KBM-7 (cell line): Measurements from ENCODE around the gene SMYD5.
"Not testable (repeated sequence)": the region's sequence is repeated elsewhere in the genome, so short reads cannot be mapped to it uniquely, and the experiment has no call there.

ENCODE experiments used
- DNase-seq: peaks from one replicate; pipeline ENCODE4 v3.0.0-alpha.2; 2015
- in situ Hi-C: fragments of 300-500 bp; cut with MboI; formaldehyde crosslinking; loops from 2 replicates; pipeline ENCODE4 v1.14.3; 2020; ENCODE audit warnings: low sequenced_read_pairs, low pct_unique_long_range_greater_than_20kb, mixed read lengths

Gene SMYD5

DNA sequence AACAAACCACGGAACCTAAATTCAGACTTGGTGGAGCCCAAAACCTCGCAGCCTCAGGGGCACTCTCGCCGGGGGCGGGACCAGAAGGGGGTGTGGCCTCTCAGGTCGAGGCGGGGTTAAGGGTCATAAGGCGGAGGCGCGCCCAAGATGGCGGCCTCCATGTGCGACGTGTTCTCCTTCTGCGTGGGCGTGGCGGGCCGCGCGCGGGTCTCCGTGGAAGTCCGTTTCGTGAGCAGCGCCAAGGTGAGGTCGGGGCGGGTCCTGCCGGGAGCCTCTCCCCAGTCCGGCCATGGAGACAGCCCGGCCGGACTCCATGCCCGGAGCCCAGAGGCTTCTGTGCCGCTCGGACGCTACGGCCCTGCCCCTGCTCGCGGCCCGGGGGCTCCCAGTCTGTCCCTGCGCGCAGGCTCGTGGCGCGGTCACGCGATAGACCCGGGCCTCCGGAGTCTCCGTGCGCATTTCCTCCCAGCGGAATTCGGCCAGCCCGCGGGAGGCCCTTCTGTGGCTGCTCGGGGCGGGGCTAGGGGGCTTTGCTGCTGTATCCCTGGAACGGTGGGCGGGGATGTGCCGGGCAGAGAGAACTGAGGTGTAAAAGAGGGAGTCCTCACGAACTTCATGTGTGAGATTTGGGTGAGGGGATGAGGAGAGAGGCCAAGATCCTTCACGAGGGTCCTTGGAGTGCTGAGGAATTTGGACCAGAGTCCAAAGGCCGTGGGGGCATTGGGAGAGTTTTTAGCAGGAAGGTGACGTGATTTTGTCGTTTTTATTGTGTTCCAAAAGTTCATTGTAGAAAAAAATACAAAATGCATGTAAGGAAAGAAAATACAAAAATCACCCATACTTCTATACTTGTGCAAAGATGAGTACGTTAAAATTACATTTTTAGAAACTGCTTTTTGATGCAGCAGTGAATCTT is at the start of gene SMYD5:
SMYD5 (plus strand) TSS at position 126 of the 916 bp plus-strand sequence; CDS start at position 148, 22 bp downstream.
- in situ Hi-C loops, result no loop called here
- DNase-seq, result peak; percentile 89

- in situ Hi-C loops, result not testable (repeated sequence)
Observed at GRCh38 chr2:73165978-73166377, 48.1 kb upstream of the SMYD5 start.

GRCh38 chr2:73166813-73167212 is 47.2 kb upstream of the SMYD5 start:
- in situ Hi-C loops, DNase-seq: not testable (repeated sequence)

More at GRCh38 chr2:73165978-73166377, 48.1 kb upstream of the SMYD5 start:
- DNase-seq, result not testable (repeated sequence)

DNA sequence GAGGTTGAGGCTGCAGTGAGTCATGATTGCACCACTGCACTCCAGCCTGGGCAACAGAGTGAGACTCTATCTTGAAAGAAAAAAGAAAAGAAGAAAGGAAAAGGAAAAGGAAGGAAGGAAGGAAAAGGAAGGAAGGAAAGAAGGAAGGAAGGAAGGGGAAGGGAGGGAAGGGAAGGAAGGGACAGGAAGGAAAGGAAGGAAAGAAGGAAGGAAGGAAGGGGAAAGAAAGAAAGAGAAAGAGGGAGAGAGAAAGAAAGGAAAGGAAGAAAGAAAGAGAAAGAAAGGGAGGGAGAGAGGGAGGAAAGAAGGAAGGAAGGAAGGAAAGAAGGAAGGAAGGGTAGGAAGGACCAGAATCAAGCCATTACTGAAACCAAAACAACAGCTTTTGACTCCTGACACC is 45.7 kb upstream of the SMYD5 start:
- in situ Hi-C loops, DNase-seq: not testable (repeated sequence)

- in situ Hi-C loops, DNase-seq: not testable (repeated sequence)
Observed at GRCh38 chr2:73170341-73170740, 43.7 kb upstream of the SMYD5 start.

DNA sequence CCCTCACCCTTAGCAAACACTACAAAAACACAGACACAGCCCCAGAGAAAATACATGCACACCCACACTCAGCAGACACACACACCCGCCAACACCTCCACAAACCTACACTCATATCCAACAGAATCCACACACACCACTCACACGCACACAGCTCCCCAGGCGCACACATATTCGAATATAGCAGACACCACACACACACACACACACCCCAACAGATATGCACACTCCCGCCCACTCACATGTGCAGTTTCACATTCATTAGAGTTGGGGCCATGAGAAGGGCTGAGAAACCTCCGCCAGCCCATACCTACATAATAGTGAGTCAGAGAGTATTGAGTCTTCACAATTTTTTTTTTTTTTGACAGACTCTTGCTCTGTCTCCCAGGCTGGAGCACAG is 41.1 kb upstream of the SMYD5 start:
- in situ Hi-C loops, result no loop called here
- no peak for DNase-seq

DNA sequence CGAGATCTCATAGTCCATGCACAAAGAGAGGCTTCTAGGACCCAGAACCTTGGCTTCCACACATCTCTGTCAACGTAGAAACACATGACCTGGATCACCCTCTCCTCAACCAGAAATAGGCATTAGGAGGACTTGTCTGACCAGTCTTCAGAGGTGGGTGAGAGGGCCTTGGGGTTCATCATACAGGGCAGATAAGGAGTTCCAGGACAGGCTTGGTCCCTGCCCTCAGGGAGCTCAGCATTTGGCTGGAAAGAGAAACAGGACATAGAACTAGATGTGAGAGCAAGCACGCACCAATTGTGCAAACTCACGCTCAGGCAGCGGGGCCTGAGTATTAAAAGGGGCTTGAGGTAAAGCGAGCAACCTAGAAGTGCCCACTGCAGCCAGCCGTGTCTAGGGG is 40.3 kb upstream of the SMYD5 start:
- in situ Hi-C loops, result no loop called here
- DNase-seq, result no peak

- in situ Hi-C loops, result no loop called here
- DNase-seq, result no peak
Observed at GRCh38 chr2:73174244-73174643, 39.8 kb upstream of the SMYD5 start.

DNA sequence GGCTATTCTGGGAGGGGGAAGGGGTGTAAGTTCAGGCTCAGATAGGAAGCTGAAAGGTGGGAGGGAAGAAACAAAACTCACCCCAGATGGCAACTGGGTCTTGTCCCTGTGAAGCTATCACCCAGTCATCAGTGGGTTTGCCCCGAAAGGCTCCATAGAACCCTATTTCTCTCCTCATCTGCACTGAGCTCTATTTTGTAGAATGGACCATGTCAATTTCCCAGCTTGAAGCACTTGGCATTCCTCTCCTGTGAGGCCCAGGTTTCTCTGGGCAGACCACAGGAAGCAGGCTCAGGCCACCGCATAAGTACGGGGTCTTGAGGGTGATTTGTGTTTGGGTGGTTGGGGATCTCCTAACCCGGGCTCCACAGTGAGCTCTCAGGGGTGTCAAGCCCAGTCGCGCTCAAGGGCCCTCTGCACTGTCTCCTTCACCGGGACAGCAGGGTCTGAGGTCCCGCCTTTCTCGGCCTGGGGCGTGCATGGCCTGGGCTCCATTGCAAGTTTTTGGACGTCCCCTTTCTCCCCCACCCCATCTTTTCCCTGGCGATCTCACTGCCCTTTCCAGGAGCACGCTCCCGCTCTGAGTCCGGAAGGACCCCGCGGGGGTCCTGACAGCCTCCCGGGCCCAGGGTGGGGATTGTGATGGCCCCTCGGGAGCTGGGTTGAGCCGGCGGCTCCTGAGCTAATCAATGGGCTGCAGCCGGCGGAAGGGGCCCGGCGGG is 38.9 kb upstream of the SMYD5 start:
- DNase-seq, result no peak
- in situ Hi-C loops, result no loop called here

DNA sequence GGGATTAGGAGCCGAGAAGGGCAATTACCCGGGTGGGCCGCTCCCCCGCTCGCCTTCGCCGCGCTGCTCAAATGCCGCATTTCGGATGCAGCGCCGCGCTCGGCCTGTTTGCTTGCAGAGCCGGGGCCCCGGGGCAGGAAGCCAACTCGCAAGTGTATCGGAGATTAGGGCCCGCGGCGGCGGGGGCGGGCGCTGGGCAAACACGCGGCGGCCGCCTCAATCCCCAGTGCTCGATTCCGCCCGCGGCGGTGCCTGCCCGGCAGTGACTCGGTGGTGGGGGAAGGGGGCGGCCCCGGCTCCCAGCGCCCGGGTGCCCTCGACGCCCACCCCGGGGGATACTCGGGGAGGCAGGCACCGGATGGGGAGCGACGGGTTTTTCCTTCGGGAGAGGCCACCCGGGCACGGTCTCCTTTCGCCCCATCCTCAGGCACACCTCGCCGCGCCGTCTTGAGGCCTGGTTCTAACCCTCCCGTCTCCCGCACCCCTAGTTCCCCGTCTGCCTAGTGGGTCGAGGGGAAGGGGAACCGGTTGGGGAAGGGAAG is 38.3 kb upstream of the SMYD5 start:
- no peak for DNase-seq
- in situ Hi-C loops, result no loop called here

GRCh38 chr2:73176205-73176880 is 37.7 kb upstream of the SMYD5 start:
- in situ Hi-C loops, result no loop called here
- no peak for DNase-seq

GRCh38 chr2:73176881-73177644 is 37.0 kb upstream of the SMYD5 start:
- in situ Hi-C loops, result no loop called here

GRCh38 chr2:73177645-73178255 is 36.3 kb upstream of the SMYD5 start:
- no peak for DNase-seq
- in situ Hi-C loops, result no loop called here

More at GRCh38 chr2:73176881-73177644, 37.0 kb upstream of the SMYD5 start:
- DNase-seq, result peak; percentile 89

- in situ Hi-C loops, result no loop called here
- no peak for DNase-seq
Observed at GRCh38 chr2:73185965-73186364, 28.1 kb upstream of the SMYD5 start.

- peak; percentile 30 for DNase-seq
- in situ Hi-C loops, result no loop called here
Observed at GRCh38 chr2:73187549-73187948, 26.5 kb upstream of the SMYD5 start.

DNA sequence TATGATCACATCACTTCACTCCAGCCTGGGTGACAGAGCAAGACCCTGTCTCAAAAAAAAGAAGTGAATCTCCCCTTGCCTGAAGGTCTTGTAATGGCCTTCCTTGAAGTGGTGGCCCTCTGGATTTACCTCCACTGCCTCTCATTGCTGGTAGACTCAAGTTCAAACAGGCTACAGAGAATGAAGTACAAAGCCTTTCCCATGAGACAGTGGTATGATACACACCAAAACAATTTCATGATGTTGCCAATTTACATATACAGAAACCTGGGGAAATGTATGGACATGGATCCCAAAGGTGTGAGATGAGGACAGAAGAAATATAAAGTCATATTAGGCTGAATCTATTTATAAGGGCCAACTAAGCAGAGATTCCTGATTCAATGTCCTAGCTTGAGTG is 16.5 kb upstream of the SMYD5 start:
- no peak for DNase-seq
- in situ Hi-C loops, result no loop called here

GRCh38 chr2:73200281-73200680 is 13.8 kb upstream of the SMYD5 start:
- in situ Hi-C loops, DNase-seq: not testable (repeated sequence)
